Measurements from ENCODE around the gene TMEM179.

TMEM179 gene

DNA sequence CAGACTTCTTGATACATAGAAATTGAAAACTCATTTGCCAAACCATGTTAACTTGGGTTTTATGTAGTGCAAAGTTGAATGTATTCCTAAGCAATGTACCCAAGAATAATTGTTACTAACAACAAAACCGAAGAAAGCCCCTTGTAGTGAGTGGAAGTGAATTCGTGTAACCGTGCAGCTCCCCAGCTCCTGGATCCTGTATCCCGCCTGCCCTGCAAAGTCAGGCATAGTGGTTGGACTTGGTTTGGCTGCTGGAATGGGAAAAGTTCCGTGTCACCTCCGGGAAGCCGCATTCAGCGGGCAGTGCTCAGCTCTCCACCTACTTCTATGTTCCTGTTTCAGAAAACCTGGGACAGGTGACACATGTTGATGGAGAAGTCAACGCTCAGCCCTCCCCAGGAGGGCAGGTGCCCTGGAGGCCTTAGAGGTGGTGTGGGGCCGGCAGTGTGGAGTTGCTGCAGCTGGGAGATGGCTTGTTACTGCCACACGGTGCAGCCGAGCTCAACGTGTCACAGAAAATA, 54.2 kb downstream of the TMEM179 start:
- DNase-seq (ENCODE audit: low read depth) = no peak
- H3K4me3 ChIP-seq (ENCODE audit: low read length) = no peak overlapping the region
- TF ChIP-seq, protein P1, sequence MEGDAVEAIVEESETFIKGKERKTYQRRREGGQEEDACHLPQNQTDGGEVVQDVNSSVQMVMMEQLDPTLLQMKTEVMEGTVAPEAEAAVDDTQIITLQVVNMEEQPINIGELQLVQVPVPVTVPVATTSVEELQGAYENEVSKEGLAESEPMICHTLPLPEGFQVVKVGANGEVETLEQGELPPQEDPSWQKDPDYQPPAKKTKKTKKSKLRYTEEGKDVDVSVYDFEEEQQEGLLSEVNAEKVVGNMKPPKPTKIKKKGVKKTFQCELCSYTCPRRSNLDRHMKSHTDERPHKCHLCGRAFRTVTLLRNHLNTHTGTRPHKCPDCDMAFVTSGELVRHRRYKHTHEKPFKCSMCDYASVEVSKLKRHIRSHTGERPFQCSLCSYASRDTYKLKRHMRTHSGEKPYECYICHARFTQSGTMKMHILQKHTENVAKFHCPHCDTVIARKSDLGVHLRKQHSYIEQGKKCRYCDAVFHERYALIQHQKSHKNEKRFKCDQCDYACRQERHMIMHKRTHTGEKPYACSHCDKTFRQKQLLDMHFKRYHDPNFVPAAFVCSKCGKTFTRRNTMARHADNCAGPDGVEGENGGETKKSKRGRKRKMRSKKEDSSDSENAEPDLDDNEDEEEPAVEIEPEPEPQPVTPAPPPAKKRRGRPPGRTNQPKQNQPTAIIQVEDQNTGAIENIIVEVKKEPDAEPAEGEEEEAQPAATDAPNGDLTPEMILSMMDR (conservative IDR thresholded peaks at IDR 0.05; ENCODE audit: low read length) = no peak

DNA sequence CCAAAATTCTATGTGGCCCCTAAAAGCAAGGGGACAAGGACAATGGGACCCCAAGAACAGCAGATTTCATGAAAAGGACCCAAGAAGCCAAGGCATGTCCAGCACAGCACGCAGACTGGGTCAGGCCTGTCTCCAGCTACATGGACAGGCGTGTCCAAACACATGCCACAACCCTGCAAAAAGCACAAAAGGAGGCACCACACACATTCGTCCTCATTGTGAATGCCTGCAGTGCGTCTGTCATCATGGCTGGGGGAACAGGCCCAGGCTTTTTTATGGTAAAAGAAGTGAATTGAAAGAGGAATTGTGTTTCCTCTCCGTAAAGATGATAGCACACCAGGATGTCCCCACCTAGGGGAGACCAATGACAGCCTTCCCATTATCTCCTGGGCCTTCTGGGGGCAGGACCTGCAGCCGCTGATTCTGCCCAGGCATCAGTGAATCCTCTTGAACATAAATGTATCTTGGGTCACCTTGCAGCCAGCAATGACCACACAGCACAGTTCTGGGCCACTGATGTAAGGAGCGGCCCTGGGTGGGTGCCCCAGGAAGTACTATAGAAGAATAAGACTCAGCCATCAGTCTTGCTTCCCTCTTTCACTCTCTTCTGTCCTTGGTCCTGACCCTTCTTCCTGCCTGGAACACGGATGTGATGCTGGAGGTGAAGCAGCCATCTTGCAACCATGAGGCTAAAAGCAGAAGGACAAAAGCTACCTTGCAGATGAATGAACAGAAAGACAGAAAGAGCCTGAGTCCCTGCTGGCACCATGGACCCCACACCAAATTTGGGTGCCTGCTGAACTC, 54.8 kb downstream of the TMEM179 start:
- DNase-seq (ENCODE audit: low read depth) = no peak
- no peak overlapping the region for H3K4me3 ChIP-seq (ENCODE audit: low read length)
- TF ChIP-seq, protein P1 (conservative IDR thresholded peaks at IDR 0.05; ENCODE audit: low read length) = no peak

DNA sequence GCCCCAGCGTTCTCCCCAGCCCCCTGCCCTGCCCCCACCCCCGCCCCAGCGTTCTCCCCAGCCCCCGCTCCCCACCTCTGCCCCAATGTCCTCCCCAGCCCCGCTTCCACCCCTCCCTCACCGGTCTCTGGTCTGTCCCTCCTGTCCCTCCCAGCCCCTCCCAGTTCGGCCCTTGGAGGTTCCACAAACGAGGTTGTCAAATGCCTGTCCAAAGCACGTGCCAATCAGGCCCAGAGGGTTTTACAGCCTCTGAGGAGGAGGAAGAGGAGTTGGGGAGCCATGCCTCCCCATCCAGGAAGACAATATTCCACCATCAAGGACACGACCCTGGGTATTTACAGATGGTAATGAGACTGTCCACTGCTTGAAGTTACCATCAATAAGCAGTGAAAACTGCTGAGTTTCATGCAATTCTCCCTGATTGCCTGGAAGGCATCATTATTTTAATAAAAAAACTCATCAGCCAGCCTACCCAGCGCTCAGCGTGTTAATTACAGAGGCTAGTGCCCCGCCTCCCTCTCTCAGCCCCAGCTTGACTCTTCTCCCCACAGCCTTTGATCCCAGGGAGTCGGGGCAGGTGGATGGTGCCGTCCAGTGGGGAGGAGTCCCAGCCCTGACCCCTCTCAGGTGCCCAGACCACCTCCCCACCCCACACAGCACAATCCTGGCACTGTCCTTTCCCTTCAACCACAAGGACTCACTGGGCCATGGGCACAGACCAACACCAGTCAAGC, 55.6 kb downstream of the TMEM179 start:
- TF ChIP-seq, protein P1 (conservative IDR thresholded peaks at IDR 0.05; ENCODE audit: low read length) = no peak
- H3K4me3 ChIP-seq (ENCODE audit: low read length) = no peak overlapping the region
- DNase-seq (ENCODE audit: low read depth) = no peak

DNA sequence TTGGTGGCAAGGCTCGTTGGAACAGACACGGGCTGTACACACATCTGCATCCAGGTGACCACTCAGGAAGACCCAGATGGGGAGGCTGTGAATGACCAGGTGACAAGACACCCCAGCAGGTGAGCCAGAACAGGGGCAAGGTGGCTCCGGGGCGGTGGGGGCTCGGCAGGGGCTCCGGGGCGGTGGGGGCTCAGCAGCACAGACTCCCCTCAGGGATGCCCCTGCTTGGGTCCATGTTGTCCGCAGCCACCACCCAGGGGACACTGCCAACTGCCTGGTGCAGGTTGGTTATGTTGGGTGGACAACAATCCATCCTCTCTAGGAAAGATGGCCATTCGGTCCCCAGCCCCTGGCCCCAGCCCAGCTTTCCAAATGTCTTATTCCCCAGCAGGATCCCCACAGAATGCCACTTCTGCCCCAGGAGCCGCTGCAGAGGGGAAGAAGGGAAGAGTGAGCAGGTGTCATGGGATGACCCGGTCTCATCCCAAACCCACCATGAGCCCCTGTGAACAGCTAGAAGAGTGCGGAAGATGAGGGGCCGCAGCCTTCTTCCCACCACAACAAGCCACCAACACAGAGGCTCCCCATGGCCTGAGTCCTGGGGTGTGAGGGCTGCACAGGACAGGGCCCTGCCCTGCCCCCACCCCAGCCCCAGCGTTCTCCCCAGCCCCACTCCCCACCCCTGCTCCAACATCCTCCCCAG, 56.4 kb downstream of the TMEM179 start:
- TF ChIP-seq, protein P1 (conservative IDR thresholded peaks at IDR 0.05; ENCODE audit: low read length) = no peak

DNA sequence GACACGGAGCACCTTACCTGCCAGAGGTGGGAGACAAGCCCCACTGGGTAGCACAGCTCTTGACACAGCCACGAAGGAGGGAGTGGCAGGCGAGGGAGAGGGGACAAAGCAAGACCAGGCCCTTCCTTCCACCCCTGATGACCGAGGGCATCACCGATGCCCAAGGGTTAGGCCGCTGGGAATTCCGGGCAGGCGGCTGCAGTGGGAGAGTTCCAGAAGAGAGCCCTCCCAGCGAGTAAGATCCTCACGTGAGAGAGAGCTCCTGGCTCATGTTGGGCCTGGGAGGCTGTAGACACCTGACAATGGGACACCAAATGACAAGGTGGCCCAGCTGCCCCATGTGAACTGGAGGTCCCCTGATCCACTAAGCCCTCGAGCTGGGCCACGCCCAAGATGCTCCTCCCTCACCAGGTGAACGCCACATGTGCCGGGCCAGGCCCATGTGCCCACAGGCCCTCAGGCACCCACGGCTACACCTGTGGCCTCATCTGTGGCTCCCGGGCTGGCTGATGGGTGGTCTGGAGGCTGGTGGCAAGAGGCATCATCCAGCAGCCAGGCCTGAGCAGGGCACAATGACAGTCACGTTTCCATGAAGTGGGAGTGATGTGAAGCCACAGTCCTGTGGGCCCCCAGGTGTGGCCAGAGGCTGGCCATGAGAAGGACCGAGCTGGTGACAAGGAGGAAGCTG, 57.1 kb downstream of the TMEM179 start:
- TF ChIP-seq, protein P1 (conservative IDR thresholded peaks at IDR 0.05; ENCODE audit: low read length) = no peak
- no peak for DNase-seq (ENCODE audit: low read depth)
- no peak overlapping the region for H3K4me3 ChIP-seq (ENCODE audit: low read length)

More for the DNA sequence above, 56.4 kb downstream of the TMEM179 start:
- H3K4me3 ChIP-seq (ENCODE audit: low read length) = no peak overlapping the region
- no peak for DNase-seq (ENCODE audit: low read depth)

DNA sequence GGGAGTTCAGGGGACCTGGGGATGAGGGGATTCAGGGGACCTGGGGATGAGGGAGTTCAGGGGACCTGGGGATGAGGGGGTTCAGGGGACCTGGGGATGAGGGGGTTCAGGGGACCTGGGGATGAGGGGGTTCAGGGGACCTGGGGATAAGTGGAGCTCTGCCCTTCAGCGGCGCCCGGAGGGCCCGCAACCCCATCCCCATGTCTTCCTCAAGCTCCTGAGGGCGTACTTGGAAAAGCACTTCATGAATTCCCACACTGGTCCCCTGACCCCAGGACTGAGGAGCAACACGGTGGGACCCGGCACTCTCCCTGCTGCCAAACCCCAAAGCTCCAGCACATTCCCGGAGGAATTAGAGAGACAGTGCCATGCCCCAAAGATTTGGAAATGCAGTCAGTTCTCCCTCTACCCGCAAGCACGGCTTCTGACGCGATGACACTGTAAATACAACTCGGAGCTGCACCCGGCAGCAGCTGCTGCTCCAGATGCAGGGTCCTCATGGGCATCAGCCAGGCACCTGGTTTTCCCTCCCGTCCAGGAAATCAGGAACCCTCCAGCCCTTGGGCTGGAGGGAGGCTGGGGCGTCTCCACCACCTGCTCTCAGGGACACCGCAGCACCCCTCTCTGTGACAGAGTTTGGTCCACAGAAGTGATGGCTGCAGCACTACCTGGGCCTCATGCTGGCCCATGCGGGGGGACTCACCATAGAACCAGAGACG, 57.8 kb downstream of the TMEM179 start:
- TF ChIP-seq, protein P1 (conservative IDR thresholded peaks at IDR 0.05; ENCODE audit: low read length) = no peak
- no peak overlapping the region for H3K4me3 ChIP-seq (ENCODE audit: low read length)
- DNase-seq (ENCODE audit: low read depth) = no peak
